ENCODE data around the gene OSBPL1A.

DNA sequence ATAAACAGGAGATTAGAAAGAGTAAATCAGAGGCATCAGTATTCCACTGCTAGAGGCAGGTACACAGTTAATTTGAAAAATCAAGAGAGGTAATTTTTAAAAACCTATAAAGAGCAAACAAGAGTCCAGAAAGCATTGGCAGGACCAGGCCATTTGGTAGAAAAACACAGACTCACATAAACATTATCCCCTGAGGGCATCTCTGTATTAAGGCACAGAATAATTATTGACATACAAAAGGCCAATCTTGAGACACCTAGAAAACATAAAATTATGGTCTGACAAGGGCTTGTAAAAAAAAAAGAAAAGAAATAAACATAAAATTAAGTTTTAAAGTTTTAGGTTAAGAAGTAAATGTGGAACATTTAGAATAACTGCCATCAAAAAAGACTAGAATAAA, 120.6 kb downstream of the OSBPL1A start:
- TF ChIP-seq, protein P1, sequence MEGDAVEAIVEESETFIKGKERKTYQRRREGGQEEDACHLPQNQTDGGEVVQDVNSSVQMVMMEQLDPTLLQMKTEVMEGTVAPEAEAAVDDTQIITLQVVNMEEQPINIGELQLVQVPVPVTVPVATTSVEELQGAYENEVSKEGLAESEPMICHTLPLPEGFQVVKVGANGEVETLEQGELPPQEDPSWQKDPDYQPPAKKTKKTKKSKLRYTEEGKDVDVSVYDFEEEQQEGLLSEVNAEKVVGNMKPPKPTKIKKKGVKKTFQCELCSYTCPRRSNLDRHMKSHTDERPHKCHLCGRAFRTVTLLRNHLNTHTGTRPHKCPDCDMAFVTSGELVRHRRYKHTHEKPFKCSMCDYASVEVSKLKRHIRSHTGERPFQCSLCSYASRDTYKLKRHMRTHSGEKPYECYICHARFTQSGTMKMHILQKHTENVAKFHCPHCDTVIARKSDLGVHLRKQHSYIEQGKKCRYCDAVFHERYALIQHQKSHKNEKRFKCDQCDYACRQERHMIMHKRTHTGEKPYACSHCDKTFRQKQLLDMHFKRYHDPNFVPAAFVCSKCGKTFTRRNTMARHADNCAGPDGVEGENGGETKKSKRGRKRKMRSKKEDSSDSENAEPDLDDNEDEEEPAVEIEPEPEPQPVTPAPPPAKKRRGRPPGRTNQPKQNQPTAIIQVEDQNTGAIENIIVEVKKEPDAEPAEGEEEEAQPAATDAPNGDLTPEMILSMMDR (IDR thresholded peaks at IDR 0.05; ENCODE audit: insufficient read depth, low read length, poor library complexity, severe bottlenecking), result no peak
- no peak for TF ChIP-seq EZH2phosphoT487 (conservative IDR thresholded peaks at IDR 0.05; ENCODE audit: low read length)

All from SU-DHL-6 (cell line).